Thoracic aorta (tissue), 2 donors: ENCODE data around the gene LAGE3. TPM values are rescaled to one million over a fixed set of nuclear protein-coding genes. Genes with fewer than 3 reads are reported as not detected.

Experiments
- ATAC-seq: fragments of 150-250 bp; one replicate; pipeline ENCODE4 v1.8.0; 2017; ENCODE audit warnings: low read depth; ENCODE audit not compliant: insufficient number of reproducible peaks, low FRiP score
- DNase-seq: peaks from one replicate; pipeline ENCODE4 v3.0.0-alpha.2; 2020; ENCODE audit warnings: low spot score
- H3K27ac ChIP-seq, 2 donors: fragments of 200-600 bp; sonication (generic); 1 replicate in 1 of 2; 2 replicates in 1 of 2; pipeline ENCODE4 v1.5.1; 2016; ENCODE audit warnings: mild to moderate bottlenecking in 2 of 2, moderate library complexity in 2 of 2
- H3K27me3 ChIP-seq: fragments of 200-600 bp; sonication (generic); replicated peaks from 2 replicates; pipeline ENCODE4 v1.6.0; 2016; ENCODE audit warnings: mild to moderate bottlenecking; ENCODE audit not compliant: insufficient read depth
- H3K36me3 ChIP-seq: fragments of 200-600 bp; sonication (generic); one replicate; pipeline ENCODE4 v1.5.1; 2016
- H3K4me1 ChIP-seq, 2 donors: fragments of 200-600 bp; sonication (generic); 1 replicate in 1 of 2; 2 replicates in 1 of 2; pipeline versions ENCODE4 v1.5.1 to v1.6.0; 2016; ENCODE audit warnings: low read depth in 2 of 2, mild to moderate bottlenecking in 1 of 2; ENCODE audit not compliant: control insufficient read depth in 1 of 2
- H3K4me3 ChIP-seq: fragments of 200-600 bp; sonication (generic); 2 replicates; pipeline ENCODE4 v1.5.1; 2016; ENCODE audit warnings: mild to moderate bottlenecking
- H3K9me3 ChIP-seq: fragments of 200-600 bp; sonication (generic); 2 replicates; pipeline ENCODE4 v1.5.1; 2016
- CTCF ChIP-seq: fragments of 200-600 bp; sonication (generic); IDR thresholded peaks from one replicate; pipeline ENCODE4 v1.5.1; 2019; ENCODE audit warnings: antibody characterized with exemption
- total RNA-seq, 2 donors: library from RNA; depleted of rRNA; stranded (reverse); fragments of >200 nt; gene quantifications; one replicate each; pipeline versions ENCODE4 v1.1.0 to v1.2.3, GENCODE V29; 2016

The LAGE3 gene
- total RNA-seq, 2 donors from 2014 or later: 2.1 to 8.9 TPM

GRCh38 chrX:154437971-154438893 lies 40.8 kb downstream of the LAGE3 start:
- Histone ChIP-seq H3K9me3 (no peaks in the 10 kb centered on the region), H3K36me3 (no peaks in the 10 kb centered on the region), H3K27me3 (no peaks in the 10 kb centered on the region), H3K4me1 (peaks cover 0 to 14% of the 10 kb centered on the region in 2 donors), H3K4me3 (peak overlapping the region; percentile 78), H3K27ac (peak overlapping the region in 1 of 2 donors; percentile 71)
- TF ChIP-seq CTCF: no peak
- ATAC-seq (no peak), DNase-seq (no peak)

GRCh38 chrX:154436983-154437752 lies 41.9 kb downstream of the LAGE3 start, which contains the start of gene GDI1:
Gene GDI1, plus strand, starts transcription at chrX:154437154. Its CDS starts 101 bp downstream, at chrX:154437255.
- no peak for TF ChIP-seq CTCF
- Histone ChIP-seq H3K9me3 (no peaks in the 10 kb centered on the region), H3K4me3 (peak within 1 kb of the TSS; percentile 78), H3K36me3 (no peaks in the 10 kb centered on the region), H3K27me3 (no peaks in the 10 kb centered on the region), H3K4me1 (peaks cover 0 to 13% of the 10 kb centered on the region in 2 donors), H3K27ac (peak within 1 kb of the TSS; percentile 71 to 72)
- DNase-seq (no peak), ATAC-seq (peak; percentile 41)

- H3K4me1 ChIP-seq: peaks cover 0 to 13% of the 10 kb centered on the region in 2 donors
- H3K4me3 ChIP-seq: peak overlapping the region; percentile 78
- H3K27me3 ChIP-seq: no peaks in the 10 kb centered on the region
- H3K27ac ChIP-seq: peak overlapping the region; percentile 71 to 72
- H3K36me3 ChIP-seq: no peaks in the 10 kb centered on the region
- no peak for DNase-seq
- ATAC-seq: no peak
- TF ChIP-seq CTCF: no peak
- H3K9me3 ChIP-seq: no peaks in the 10 kb centered on the region
These were observed 42.6 kb downstream of the LAGE3 start for GRCh38 chrX:154436374-154436982.

- Histone ChIP-seq H3K4me1 (peaks cover 0 to 14% of the 10 kb centered on the region in 2 donors), H3K4me3 (no peak overlapping the region), H3K27ac (no peak overlapping the region), H3K9me3 (no peaks in the 10 kb centered on the region), H3K36me3 (no peaks in the 10 kb centered on the region), H3K27me3 (no peaks in the 10 kb centered on the region)
- no peak for DNase-seq
- no peak for TF ChIP-seq CTCF
- no peak for ATAC-seq
These were observed 43.8 kb downstream of the LAGE3 start for GRCh38 chrX:154435171-154435733.
